Measurements from ENCODE around the gene POLR1G.

- TF ChIP-seq EZH2phosphoT487 (IDR thresholded peaks at IDR 0.05; ENCODE audit: borderline replicate concordance, low read length) = no peak
- TF ChIP-seq CTCF (conservative IDR thresholded peaks at IDR 0.05; ENCODE audit: low read depth, low read length) = no peak
- no peak for TF ChIP-seq EZH2 (IDR thresholded peaks at IDR 0.05; ENCODE audit: low read length, unreplicated experiment)
Measured at GRCh38 chr19:45419895-45420294, 13.5 kb downstream of the POLR1G start.
